ENCODE measurements around the gene EXTL1. TPM values are rescaled to one million over a fixed set of nuclear protein-coding genes. Genes with fewer than 3 reads are reported as not detected.

EXTL1 gene
- total and polyA plus RNA-seq, 10 of the 15 experiments (the other 5 are each of a cell fraction or from before 2014, with no cell fraction given): not detected

DNA sequence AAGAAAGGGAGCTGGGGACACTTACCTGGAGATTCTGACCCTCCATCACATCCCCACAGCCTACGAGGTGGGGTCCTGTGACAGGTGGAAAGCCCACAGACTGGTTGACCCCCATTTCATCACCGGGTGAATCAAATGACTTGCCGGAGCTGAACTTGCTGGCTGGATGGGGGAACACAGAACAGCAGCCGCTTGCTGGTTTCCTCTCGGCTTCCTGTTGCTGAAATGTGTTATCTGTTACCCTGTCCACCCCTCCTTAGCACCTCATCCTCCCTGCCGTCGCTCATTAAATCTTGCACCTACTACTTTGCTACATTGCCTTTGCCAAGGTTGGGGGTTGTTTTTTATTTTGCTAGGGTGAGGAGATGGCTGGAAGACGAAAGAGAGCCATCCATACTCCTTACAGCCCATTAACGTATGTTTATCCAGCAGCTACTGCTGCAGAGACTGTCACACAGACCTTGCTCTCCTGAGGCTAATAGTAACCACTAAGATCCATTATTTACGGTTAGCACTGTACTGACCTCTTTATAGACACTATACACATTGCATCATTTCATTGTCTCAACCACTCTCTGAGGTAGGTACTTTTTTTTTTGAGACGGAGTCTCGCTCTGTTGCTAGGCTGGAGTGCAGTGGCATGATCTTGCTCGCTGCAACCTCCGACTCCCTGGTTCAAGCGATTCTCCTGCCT, 30.7 kb upstream of the EXTL1 start (continued):
- no peak for TF ChIP-seq YY1 (IDR thresholded peaks at IDR 0.05; ENCODE audit: low read depth, low read length)

DNA sequence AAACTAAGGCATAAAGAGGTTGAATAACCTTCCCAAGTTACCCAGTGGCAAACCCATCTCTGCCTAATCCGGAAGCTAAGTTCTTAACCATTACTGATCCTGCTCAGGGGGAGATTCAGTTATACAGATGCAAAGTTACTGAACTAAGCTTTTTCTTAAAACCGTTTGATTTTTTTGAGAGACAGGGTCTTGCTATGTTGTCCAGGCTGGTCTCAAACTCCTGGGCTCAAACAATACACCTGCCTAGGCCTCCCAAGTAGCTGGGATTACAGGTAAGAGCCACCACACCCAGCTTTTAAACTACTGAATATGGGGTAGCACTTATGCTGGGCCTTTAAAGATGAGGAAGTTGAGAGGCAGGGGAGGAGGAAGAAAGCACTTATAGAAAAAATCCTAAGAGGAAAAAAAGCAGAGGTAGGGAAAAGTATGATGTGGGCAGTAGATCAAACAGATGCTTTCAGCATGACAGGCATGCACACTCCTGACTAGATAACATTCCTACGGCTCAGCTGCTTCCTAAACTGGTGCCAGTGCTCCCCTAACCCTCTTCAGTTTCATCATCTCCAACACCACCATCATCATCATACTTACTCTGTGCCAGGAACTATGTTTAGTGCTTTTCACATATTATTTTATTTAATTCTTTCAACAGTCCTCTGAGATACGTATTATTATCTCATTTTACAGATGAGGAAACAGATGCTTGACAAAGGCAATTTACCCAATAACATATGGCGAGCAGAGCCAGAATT, 29.5 kb upstream of the EXTL1 start:
- RAD21 ChIA-PET (ENCODE audit: unreplicated experiment): interaction anchor here (1.1 kb wide), 1 partner anchor 96 kb away, joined by 4 read pairs; no protein-coding TSS in a partner anchor
- TF ChIP-seq NR2F1 (conservative IDR thresholded peaks at IDR 0.05): no peak
- DNase-seq (ENCODE audit: low read depth, low spot score) (no peak), ATAC-seq (no peak), FAIRE-seq (no peak)
- no peaks in the 10 kb centered on the region for H3K9me3 ChIP-seq (replicated peaks; ENCODE audit: control insufficient read depth, insufficient read depth, low read length)
- SMC1A ChIA-PET (ENCODE audit: uncharacterized antibody, unreplicated experiment): interaction anchor here (1.2 to 1.5 kb wide), 2 partner anchors 8 to 97 kb away, joined by 3 to 6 read pairs; no protein-coding TSS in a partner anchor
- in situ Hi-C loops (cut with MboI) (no loop called here), intact Hi-C loops (cut with micrococcal nuclease; ENCODE audit: unreplicated experiment) (no loop called here)
- H4K20me1 ChIP-seq (ENCODE audit: control insufficient read depth, insufficient read depth): no peaks in the 10 kb centered on the region
- H3K4me2 ChIP-seq (ENCODE audit: control insufficient read depth, insufficient read depth): no peak overlapping the region
- no peak overlapping the region for H3K9ac ChIP-seq (ENCODE audit: control insufficient read depth, insufficient read depth, low read length)
- H3K27ac ChIP-seq (ENCODE audit: control insufficient read depth, insufficient read depth): no peak overlapping the region
- H3K36me3 ChIP-seq (ENCODE audit: control insufficient read depth in 2 of 2, insufficient read depth in 2 of 2, low read length in 1 of 2): peaks cover 0 to 6% of the 10 kb centered on the region in 2 experiments; a peak in 2 of 4 replicates
- H3K79me2 ChIP-seq (ENCODE audit: control insufficient read depth, insufficient read depth, low read length): peaks cover 3% of the 10 kb centered on the region; the same call in 1 of the 2 replicates
- POLR2A ChIA-PET: no interaction called here
- WGBS (ENCODE audit: insufficient coverage, insufficient replicate concordance, low lambda C conversion rate, missing lambda C conversion rate): 78% methylated on average over 5 of the region's 5 CpGs
- H2AFZ ChIP-seq (ENCODE audit: control insufficient read depth, low read depth, low read length): no peak overlapping the region
- H3K4me1 ChIP-seq (ENCODE audit: control insufficient read depth, insufficient read depth, low read length): peaks cover 6% of the 10 kb centered on the region
- no peak overlapping the region for H3K4me3 ChIP-seq
- no TSS peak for BruUV-seq (replicated peaks)
- CTCF ChIA-PET: interaction anchor here (1.0 to 1.1 kb wide), 2 partner anchors 96 to 97 kb away, joined by 3 to 6 read pairs; no protein-coding TSS in a partner anchor
- no peaks in the 10 kb centered on the region for H3K27me3 ChIP-seq (replicated peaks in 1 of 2; ENCODE audit: control insufficient read depth in 2 of 2, insufficient read depth in 2 of 2, low read length in 1 of 2)

DNA sequence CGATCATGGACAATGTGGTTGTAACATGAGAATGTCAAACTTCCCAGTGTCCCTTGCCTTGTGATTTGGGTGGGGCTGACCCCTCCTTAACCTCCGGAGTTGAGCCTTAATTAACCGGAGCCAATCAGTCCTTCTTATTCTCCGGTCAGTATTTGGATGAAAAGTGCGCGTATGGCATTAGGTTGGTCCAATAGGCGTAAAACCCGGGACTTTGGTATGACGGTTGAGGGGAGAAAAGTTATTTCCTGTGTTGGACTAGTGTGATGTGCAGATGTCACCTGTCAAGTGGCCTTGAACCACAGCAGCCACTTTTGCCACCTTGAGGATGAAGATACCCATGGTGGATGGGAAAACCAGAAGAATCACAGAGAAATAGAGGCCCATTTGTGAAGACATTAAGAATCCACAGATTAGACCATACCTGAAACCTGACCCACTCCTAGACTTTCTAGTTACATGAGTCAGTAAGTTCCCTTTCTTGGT, 28.8 kb upstream of the EXTL1 start:
- no TSS peak for BruUV-seq (replicated peaks)
- ATAC-seq (no peak), FAIRE-seq (no peak), DNase-seq (ENCODE audit: low read depth, low spot score) (no peak)
- no peak overlapping the region for H3K4me2 ChIP-seq (ENCODE audit: control insufficient read depth, insufficient read depth)
- TF ChIP-seq POLR2AphosphoS2 (IDR thresholded peaks at IDR 0.05; ENCODE audit: low read depth, low read length): no peak
- no peak for TF ChIP-seq BACH1 (IDR thresholded peaks at IDR 0.05; ENCODE audit: borderline replicate concordance)
- no peak for TF ChIP-seq ZSCAN29 (IDR thresholded peaks at IDR 0.05)
- TF ChIP-seq CHD2 (IDR thresholded peaks at IDR 0.05; ENCODE audit: borderline replicate concordance, low read depth, low read length): no peak
- peaks cover 7% of the 10 kb centered on the region for H3K4me1 ChIP-seq (ENCODE audit: control insufficient read depth, insufficient read depth, low read length)
- no peaks in the 10 kb centered on the region for H3K27me3 ChIP-seq (replicated peaks in 1 of 2; ENCODE audit: control insufficient read depth in 2 of 2, insufficient read depth in 2 of 2, low read length in 1 of 2)
- H3K79me2 ChIP-seq (ENCODE audit: control insufficient read depth, insufficient read depth, low read length): peaks cover 6% of the 10 kb centered on the region
- no peak overlapping the region for H3K9ac ChIP-seq (ENCODE audit: control insufficient read depth, insufficient read depth, low read length)
- CTCF ChIA-PET: interaction anchor here (1.1 to 7.7 kb wide), 2 partner anchors 94 to 97 kb away, joined by 6 to 383 read pairs; no protein-coding TSS in a partner anchor
- 93% methylated on average over 9 of the region's 9 CpGs for WGBS (ENCODE audit: insufficient coverage, insufficient replicate concordance, low lambda C conversion rate, missing lambda C conversion rate)
- no peaks in the 10 kb centered on the region for H4K20me1 ChIP-seq (ENCODE audit: control insufficient read depth, insufficient read depth)
- RAD21 ChIA-PET (ENCODE audit: unreplicated experiment): interaction anchor here (1.1 to 8.0 kb wide), 2 partner anchors 93 to 97 kb away, joined by 4 to 296 read pairs; partner anchors contain the start of gene STMN1
- no peak overlapping the region for H2AFZ ChIP-seq (ENCODE audit: control insufficient read depth, low read depth, low read length)
- no peaks in the 10 kb centered on the region for H3K9me3 ChIP-seq (replicated peaks; ENCODE audit: control insufficient read depth, insufficient read depth, low read length)
- SMC1A ChIA-PET (ENCODE audit: uncharacterized antibody, unreplicated experiment): interaction anchor here (11.2 kb wide), 1 partner anchor 93 kb away, joined by 319 read pairs; the partner anchor contains the start of gene STMN1
- no peak overlapping the region for H3K27ac ChIP-seq (ENCODE audit: control insufficient read depth, insufficient read depth)
- POLR2A ChIA-PET: no interaction called here
- peaks cover 0 to 6% of the 10 kb centered on the region in 2 experiments; a peak in 2 of 4 replicates for H3K36me3 ChIP-seq (ENCODE audit: control insufficient read depth in 2 of 2, insufficient read depth in 2 of 2, low read length in 1 of 2)
- in situ Hi-C loops (cut with MboI): no loop called here
- intact Hi-C loops (cut with micrococcal nuclease; ENCODE audit: unreplicated experiment): no loop called here
- H3K4me3 ChIP-seq: no peak overlapping the region

Measured in GM12878 (cell line).